ENCODE data around the gene BTBD9. TPM values are rescaled to one million over a fixed set of nuclear protein-coding genes. Genes with fewer than 3 reads are reported as not detected.

The BTBD9 gene
- total RNA-seq, 1 donor from 2014 or later, result 10.3 TPM

DNA sequence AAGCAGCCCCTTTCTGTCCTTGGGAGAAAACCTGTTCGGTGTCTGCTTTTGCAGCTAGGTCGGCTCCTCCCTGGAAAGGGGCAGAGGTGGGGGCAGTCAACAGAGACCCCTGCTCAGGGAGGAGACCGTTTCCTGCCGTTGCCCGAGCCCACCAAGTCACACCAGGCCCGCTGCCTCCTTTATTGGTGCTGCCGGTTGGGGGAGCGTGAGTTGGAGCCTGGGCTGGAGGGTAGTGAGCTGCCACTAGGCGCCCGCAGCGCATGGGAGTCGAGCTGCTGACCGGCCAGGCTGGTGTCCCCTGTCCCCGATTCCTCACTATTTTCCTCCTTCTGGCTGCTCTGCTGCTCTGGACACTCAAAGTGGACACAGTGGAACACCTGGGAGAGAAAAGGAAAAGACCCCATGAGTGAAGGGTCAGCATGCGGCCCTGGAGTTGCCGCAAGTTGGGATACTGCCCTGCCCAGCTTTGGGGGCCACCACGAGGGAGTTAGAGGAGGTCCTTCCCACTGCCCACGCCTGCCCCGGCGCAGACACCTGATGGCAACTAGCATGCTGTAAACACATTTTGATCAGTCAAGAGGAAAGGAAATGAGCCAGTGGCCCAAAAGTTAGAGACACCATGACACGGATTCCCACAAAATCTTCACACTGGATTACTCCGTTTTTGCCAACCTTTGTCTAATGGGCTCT is 464.8 kb downstream of the BTBD9 start:
- no peak overlapping the region for H3K4me3 ChIP-seq (ENCODE audit: insufficient read depth, low read depth, low read length)
- no peak for TF ChIP-seq EZH2 (IDR thresholded peaks at IDR 0.05; ENCODE audit: insufficient read depth, low read length)
- TF ChIP-seq, protein P1, sequence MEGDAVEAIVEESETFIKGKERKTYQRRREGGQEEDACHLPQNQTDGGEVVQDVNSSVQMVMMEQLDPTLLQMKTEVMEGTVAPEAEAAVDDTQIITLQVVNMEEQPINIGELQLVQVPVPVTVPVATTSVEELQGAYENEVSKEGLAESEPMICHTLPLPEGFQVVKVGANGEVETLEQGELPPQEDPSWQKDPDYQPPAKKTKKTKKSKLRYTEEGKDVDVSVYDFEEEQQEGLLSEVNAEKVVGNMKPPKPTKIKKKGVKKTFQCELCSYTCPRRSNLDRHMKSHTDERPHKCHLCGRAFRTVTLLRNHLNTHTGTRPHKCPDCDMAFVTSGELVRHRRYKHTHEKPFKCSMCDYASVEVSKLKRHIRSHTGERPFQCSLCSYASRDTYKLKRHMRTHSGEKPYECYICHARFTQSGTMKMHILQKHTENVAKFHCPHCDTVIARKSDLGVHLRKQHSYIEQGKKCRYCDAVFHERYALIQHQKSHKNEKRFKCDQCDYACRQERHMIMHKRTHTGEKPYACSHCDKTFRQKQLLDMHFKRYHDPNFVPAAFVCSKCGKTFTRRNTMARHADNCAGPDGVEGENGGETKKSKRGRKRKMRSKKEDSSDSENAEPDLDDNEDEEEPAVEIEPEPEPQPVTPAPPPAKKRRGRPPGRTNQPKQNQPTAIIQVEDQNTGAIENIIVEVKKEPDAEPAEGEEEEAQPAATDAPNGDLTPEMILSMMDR (IDR thresholded peaks at IDR 0.05; ENCODE audit: insufficient read depth, low read depth, low read length), result no peak

DNA sequence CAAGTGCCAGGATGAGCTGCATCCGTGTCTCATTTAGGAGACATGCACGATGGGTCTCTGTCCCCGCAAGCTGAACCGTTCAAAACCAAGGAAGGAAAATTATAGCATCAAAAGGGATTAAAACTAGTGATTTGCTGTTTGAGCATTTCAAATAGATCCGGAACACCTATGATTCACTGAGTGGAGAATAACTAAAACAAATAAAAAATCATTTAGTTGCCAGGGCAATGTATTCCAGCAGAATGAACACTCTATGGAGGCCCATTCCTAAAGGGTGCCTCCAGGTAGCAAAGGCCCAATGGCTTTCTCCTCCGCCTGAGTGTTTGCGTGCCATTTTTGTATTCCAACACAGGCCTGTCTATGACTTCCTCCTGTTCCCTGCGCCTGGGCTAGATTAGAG is 465.4 kb downstream of the BTBD9 start:
- Mint-ChIP-seq H3K4me1 (ENCODE audit: low read depth, unreplicated experiment) (peaks cover 8% of the 10 kb centered on the region), H3K27me3 (ENCODE audit: low read depth, unreplicated experiment) (no peaks in the 10 kb centered on the region), H3K27ac (ENCODE audit: unreplicated experiment) (no peak overlapping the region), H3K4me3 (ENCODE audit: unreplicated experiment) (no peak overlapping the region), H3K36me3 (ENCODE audit: low read depth, unreplicated experiment) (peaks cover 7% of the 10 kb centered on the region), H3K9me3 (ENCODE audit: unreplicated experiment) (no peaks in the 10 kb centered on the region)
- Histone ChIP-seq H3K4me3 (ENCODE audit: insufficient read depth, low read depth, low read length) (no peak overlapping the region), H3K27ac (ENCODE audit: low read depth, low read length) (no peak overlapping the region), H4K20me1 (ENCODE audit: insufficient read depth, low read length) (no peaks in the 10 kb centered on the region), H3K4me2 (ENCODE audit: low read length) (no peak overlapping the region), H3K79me2 (ENCODE audit: insufficient read depth, low read length) (no peaks in the 10 kb centered on the region), H3K9me3 (ENCODE audit: insufficient read depth, low read depth, low read length) (no peaks in the 10 kb centered on the region), H3K9ac (ENCODE audit: low read length) (no peak overlapping the region), H3K27me3 (ENCODE audit: insufficient read depth, low read length) (no peaks in the 10 kb centered on the region), H3K36me3 (ENCODE audit: insufficient read depth, low read length) (no peaks in the 10 kb centered on the region), H3K4me1 (ENCODE audit: insufficient read depth, low read length) (no peaks in the 10 kb centered on the region), H2AFZ (ENCODE audit: low read depth, low read length) (no peak overlapping the region)
- TF ChIP-seq, protein P1 (IDR thresholded peaks at IDR 0.05; ENCODE audit: insufficient read depth, low read depth, low read length), result no peak
- no peak for TF ChIP-seq EZH2 (IDR thresholded peaks at IDR 0.05; ENCODE audit: insufficient read depth, low read length)
- FAIRE-seq, result no peak
- no peak for DNase-seq (ENCODE audit: low read depth)

More for the DNA sequence above, 464.8 kb downstream of the BTBD9 start:
- H3K4me3 Mint-ChIP-seq (ENCODE audit: unreplicated experiment), result no peak overlapping the region
- no peaks in the 10 kb centered on the region for H4K20me1 ChIP-seq (ENCODE audit: insufficient read depth, low read length)
- no peaks in the 10 kb centered on the region for H3K9me3 ChIP-seq (ENCODE audit: insufficient read depth, low read depth, low read length)
- peaks cover 8% of the 10 kb centered on the region for H3K4me1 Mint-ChIP-seq (ENCODE audit: low read depth, unreplicated experiment)
- H3K36me3 ChIP-seq (ENCODE audit: insufficient read depth, low read length), result no peaks in the 10 kb centered on the region
- H3K4me1 ChIP-seq (ENCODE audit: insufficient read depth, low read length), result no peaks in the 10 kb centered on the region
- no peaks in the 10 kb centered on the region for H3K27me3 ChIP-seq (ENCODE audit: insufficient read depth, low read length)
- FAIRE-seq, result no peak
- no peaks in the 10 kb centered on the region for H3K9me3 Mint-ChIP-seq (ENCODE audit: unreplicated experiment)
- no peak for DNase-seq (ENCODE audit: low read depth)
- no peak overlapping the region for H3K27ac ChIP-seq (ENCODE audit: low read depth, low read length)
- H3K9ac ChIP-seq (ENCODE audit: low read length), result no peak overlapping the region
- no peaks in the 10 kb centered on the region for H3K79me2 ChIP-seq (ENCODE audit: insufficient read depth, low read length)
- H3K27me3 Mint-ChIP-seq (ENCODE audit: low read depth, unreplicated experiment), result no peaks in the 10 kb centered on the region
- peaks cover 7% of the 10 kb centered on the region for H3K36me3 Mint-ChIP-seq (ENCODE audit: low read depth, unreplicated experiment)
- no peak overlapping the region for H2AFZ ChIP-seq (ENCODE audit: low read depth, low read length)
- no peak overlapping the region for H3K27ac Mint-ChIP-seq (ENCODE audit: unreplicated experiment)
- no peak overlapping the region for H3K4me2 ChIP-seq (ENCODE audit: low read length)

DNA sequence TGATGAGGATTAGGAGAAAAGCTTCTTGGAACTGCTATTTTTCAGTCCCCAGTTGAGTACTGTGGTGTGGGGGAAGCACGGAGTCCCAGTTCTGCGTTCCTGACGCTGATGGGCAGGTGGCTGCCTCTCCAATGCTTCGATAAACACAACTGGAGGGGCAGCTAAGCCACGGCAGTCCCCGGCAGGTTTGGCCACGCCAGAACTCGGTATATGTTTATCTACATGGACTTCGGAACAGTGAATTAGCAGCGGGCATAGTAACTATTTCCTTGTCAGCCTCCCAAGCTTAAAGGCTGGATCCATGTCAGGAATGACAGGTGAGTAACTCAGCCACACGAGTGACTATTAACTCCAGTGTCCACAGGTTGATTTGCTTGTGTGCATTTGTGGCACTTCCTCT is 465.8 kb downstream of the BTBD9 start:
- Histone ChIP-seq H4K20me1 (ENCODE audit: insufficient read depth, low read length) (no peaks in the 10 kb centered on the region), H3K4me2 (ENCODE audit: low read length) (no peak overlapping the region), H3K27ac (ENCODE audit: low read depth, low read length) (no peak overlapping the region), H2AFZ (ENCODE audit: low read depth, low read length) (no peak overlapping the region), H3K4me1 (ENCODE audit: insufficient read depth, low read length) (no peaks in the 10 kb centered on the region), H3K79me2 (ENCODE audit: insufficient read depth, low read length) (no peaks in the 10 kb centered on the region), H3K9me3 (ENCODE audit: insufficient read depth, low read depth, low read length) (no peaks in the 10 kb centered on the region), H3K4me3 (ENCODE audit: insufficient read depth, low read depth, low read length) (no peak overlapping the region), H3K9ac (ENCODE audit: low read length) (no peak overlapping the region), H3K27me3 (ENCODE audit: insufficient read depth, low read length) (no peaks in the 10 kb centered on the region), H3K36me3 (ENCODE audit: insufficient read depth, low read length) (no peaks in the 10 kb centered on the region)
- Mint-ChIP-seq H3K4me3 (ENCODE audit: unreplicated experiment) (no peak overlapping the region), H3K4me1 (ENCODE audit: low read depth, unreplicated experiment) (peaks cover 8% of the 10 kb centered on the region), H3K27ac (ENCODE audit: unreplicated experiment) (no peak overlapping the region), H3K9me3 (ENCODE audit: unreplicated experiment) (no peaks in the 10 kb centered on the region), H3K36me3 (ENCODE audit: low read depth, unreplicated experiment) (peaks cover 7% of the 10 kb centered on the region), H3K27me3 (ENCODE audit: low read depth, unreplicated experiment) (no peaks in the 10 kb centered on the region)
- DNase-seq (ENCODE audit: low read depth) (no peak), FAIRE-seq (no peak)
- no peak for TF ChIP-seq EZH2 (IDR thresholded peaks at IDR 0.05; ENCODE audit: insufficient read depth, low read length)
- TF ChIP-seq, protein P1 (IDR thresholded peaks at IDR 0.05; ENCODE audit: insufficient read depth, low read depth, low read length), result no peak
